GM21515 (cell line): ENCODE data around the gene PIP5KL1.

ENCODE experiments used
- ATAC-seq: cut with Tn5 transposase; IDR thresholded peaks from one replicate; pipeline ENCODE4 v1.9.1; 2021; ENCODE audit not compliant: unreplicated experiment

The PIP5KL1 gene, protein sequence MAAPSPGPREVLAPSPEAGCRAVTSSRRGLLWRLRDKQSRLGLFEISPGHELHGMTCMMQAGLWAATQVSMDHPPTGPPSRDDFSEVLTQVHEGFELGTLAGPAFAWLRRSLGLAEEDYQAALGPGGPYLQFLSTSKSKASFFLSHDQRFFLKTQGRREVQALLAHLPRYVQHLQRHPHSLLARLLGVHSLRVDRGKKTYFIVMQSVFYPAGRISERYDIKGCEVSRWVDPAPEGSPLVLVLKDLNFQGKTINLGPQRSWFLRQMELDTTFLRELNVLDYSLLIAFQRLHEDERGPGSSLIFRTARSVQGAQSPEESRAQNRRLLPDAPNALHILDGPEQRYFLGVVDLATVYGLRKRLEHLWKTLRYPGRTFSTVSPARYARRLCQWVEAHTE

DNA sequence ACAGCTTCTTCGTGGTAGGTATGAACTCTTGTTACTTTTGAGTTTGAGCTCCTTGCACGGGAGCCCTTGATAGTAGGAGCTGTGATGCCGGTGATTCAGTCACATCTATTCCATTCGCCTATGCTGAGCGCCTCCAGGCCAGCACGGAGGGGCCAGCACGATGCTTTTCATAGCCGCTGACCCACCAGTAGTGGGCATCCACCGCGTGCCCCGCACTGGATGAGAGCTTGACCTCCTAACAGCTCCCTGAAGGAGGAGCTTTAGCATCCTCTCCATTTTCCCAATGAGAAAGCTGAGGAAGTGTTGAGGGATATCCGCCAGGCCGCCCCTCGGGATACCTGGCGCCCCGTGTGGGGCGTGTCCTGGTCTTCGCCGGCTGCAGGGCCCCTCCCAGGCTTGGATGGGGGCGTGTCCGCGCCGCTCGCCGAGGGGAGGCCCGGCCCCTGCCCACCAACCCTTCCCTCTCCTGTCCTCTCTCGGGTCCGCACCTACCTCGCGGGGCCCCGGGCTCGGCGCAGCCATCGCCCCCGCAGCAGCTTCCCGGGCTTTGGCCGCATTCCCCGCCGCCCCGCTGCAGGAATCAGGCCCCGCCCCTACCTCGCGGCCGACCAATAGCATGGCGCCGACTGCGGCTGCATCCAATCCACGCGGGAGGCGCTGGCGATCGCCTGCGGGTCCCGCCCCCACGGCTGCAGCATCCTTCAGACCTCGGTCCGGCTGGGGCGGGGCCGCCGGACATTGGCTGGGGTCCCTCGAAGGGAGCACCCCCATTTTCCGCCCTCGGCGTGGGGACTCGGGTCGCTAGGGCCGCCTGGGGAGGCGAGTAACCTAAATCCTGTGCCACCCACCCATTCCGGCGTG is at the start of gene PIP5KL1:
Gene PIP5KL1, minus strand, starts transcription at position 547 of the 861 bp plus-strand sequence. Its CDS starts 25 bp downstream, at position 522.
- peak; percentile 74 for ATAC-seq

DNA sequence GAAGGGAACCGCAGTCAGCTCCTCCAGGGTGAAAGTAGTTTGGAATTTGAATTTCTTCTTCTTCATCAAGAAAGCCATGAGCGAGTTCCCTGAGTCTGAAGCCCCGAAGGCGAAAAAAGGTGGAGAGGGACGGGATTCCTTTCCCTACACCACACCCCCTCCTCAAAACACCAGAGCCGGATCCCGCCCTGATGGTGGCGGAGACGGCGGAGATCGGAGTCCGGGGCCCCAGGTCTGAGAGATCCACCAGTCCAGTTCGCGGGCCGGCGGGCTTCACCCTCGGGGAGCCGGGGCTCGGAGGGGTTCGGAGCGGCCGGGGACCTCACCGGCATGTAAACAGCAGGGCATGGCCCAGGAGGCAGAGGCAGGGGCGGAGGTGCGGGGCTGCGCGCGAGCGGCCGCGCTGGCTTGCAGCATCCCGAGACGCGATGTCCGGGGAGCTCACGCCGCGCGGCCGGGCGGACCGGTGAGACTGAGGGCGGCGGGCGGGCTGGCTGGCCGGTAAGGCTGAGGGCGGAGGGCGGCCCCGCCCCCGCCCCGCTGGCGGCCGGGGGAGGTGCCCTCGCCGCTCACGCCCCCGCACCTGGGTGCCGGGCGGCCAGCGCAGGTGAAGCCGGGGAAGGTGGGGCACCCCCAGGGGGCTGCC is 49.6 kb upstream of the PIP5KL1 start:
- ATAC-seq = peak; percentile 36

- ATAC-seq = no peak
These were observed 48.9 kb upstream of the PIP5KL1 start for GRCh38 chr9:127979333-127980059.

- no peak for ATAC-seq
These were observed 48.4 kb upstream of the PIP5KL1 start for GRCh38 chr9:127979015-127979332.

- no peak for ATAC-seq
These were observed 47.5 kb upstream of the PIP5KL1 start for GRCh38 chr9:127977884-127978647.

DNA sequence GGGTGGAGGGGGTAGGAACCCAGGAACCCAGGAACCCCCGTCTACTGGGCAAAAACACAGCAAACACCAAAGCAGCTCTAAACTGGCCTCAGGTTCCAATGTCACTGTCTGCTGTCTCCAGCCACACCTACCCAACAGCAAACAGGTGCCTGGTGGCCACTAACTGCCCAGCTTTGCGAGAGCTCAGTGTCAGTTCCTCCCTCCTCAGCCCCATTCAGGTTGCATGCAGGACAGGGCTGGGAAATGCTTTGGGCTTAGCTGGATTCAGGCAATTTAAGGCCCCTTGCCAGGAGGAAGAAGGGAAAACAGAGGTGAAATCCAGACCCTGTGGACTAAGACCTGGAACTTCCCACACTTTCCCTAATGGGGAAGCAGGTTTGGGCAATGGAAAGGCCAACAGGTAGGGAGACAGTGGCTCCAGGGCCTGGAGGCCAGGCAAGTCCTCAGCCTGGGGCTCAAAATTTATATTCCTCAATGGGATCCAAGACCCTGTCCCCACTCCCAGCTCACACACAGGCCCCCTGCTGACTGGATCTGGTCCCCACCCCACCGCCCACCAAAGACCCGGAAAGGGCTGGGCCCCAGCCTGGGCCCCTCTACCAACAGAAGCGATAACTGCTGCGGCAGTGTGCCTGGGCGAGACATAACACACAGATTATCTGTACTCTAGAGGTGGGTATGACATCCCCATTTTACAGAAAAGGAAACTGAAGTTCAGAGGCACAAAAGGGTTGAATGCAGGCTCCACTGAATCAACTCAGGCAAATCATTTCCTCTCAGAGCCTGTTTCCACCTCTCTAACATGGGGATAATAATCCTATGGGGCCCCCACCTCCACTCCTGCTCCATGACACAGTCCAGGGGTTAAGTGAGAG is 46.7 kb upstream of the PIP5KL1 start:
- no peak for ATAC-seq

DNA sequence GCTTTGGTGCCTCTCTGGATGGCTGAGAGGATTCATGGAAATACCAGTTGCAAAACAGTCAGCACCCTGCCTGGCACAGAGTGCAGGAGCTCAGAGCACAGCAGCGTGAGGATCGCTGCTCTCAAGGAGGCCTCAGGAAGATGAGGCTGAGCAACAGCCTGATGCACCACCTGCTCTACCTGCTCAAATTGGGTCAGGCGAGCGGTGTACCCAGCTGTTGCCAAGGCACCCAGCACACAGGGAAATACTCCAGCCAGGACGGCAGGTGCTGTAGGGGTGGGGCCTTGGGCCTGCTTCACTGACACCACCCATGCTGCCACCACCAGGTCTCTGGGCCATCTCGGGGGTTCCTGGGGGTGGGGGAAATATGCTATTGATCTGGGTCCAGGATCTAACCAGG is 45.9 kb upstream of the PIP5KL1 start:
- ATAC-seq = no peak

- ATAC-seq = no peak
These were observed 45.1 kb upstream of the PIP5KL1 start for GRCh38 chr9:127975376-127976315.

- no peak for ATAC-seq
These were observed 44.2 kb upstream of the PIP5KL1 start for GRCh38 chr9:127974769-127975261.

- no peak for ATAC-seq
These were observed 43.6 kb upstream of the PIP5KL1 start for GRCh38 chr9:127974001-127974768.

DNA sequence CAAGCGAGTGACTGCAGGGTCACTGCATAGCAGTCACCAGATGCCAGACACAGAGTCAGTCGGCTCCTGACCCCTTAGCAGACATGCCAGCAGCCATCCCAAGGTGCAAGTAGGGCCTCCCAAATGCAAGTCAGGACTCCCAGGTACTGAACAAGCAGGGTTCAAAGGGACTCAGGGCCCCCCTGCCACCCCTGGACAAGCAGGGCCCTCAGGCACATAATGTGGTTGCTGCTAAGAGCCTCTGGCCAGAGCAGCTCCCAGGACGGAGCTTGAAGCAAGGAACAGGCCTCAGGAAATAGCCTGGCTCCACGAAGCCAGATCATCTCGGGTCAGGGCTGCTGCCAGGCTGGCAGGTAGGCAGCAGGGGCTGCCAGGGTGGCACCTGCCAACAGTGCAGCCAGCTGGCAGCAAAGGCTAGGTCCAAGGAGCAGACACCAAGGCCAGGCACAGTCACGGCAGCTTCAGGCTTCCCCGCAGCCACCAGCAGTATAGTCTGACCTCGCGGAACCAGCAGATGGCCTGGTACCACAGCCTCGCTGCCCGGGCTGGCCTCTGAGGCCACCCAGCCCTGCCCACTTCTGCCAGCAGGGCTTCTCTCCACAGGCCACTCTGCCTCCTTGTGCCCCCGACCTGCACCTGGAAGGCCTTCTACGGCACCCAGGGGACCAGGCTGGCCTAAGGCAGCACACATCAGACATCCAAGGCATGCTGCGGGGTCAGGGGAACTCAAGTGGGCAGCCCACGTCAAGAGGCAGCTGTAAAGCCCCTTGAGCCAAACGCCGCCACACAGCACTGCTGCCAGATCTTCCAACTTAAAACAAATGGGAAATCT is 42.8 kb upstream of the PIP5KL1 start:
- ATAC-seq = no peak

GRCh38 chr9:127972236-127972871 is 41.8 kb upstream of the PIP5KL1 start:
- no peak for ATAC-seq

- no peak for ATAC-seq
These were observed 41.0 kb upstream of the PIP5KL1 start for GRCh38 chr9:127971357-127972235.

- peak; percentile 61 for ATAC-seq
These were observed 40.1 kb upstream of the PIP5KL1 start for GRCh38 chr9:127970401-127971313.
